Fibroblast of lung (primary cell): Measurements from ENCODE around the gene DIP2A.

Experiments used
- CTCF ChIP-seq, 2 donors: IDR thresholded peaks in 1 of 2; conservative IDR thresholded peaks in 1 of 2; 1 replicate in 1 of 2; 2 replicates in 1 of 2; pipeline ENCODE4 v1.5.1; 2011 to 2012; ENCODE audit warnings: low read length in 2 of 2, control low read depth in 1 of 2, inconsistent platforms in 1 of 2, low read depth in 1 of 2, mild to moderate bottlenecking in 1 of 2
- EZH2 ChIP-seq: IDR thresholded peaks from 2 replicates; pipeline ENCODE4 v1.5.1; 2012; ENCODE audit warnings: low read length, control low read depth, mild to moderate bottlenecking; ENCODE audit errors: missing control alignments

- no peak for TF ChIP-seq CTCF (conservative IDR thresholded peaks at IDR 0.05 in 1 of 2, IDR thresholded peaks at IDR 0.05 in 1 of 2; ENCODE audit: low read depth in 1 of 2, low read length in 2 of 2)
- TF ChIP-seq EZH2, result no peak
Observed at GRCh38 chr21:46538851-46539666, 80.4 kb downstream of the DIP2A start.
